SKM-1 (cell line): Measurements from ENCODE around the gene BTBD16.

Source experiments
- DNase-seq: peaks from one replicate; lab custom pipeline; 2025; ENCODE audit not compliant: unreplicated experiment; lab: John Stamatoyannopoulos, UW

BTBD16 gene

GRCh38 chr10:122308417-122309141 is 37.5 kb downstream of the BTBD16 start:
- no peak for DNase-seq

- no peak for DNase-seq
Observed at GRCh38 chr10:122310311-122311050, 39.4 kb downstream of the BTBD16 start.

GRCh38 chr10:122311051-122311410 is 39.9 kb downstream of the BTBD16 start:
- no peak for DNase-seq

GRCh38 chr10:122311716-122312115 is 40.6 kb downstream of the BTBD16 start:
- DNase-seq, result no peak

GRCh38 chr10:122316224-122316884 is 45.3 kb downstream of the BTBD16 start:
- DNase-seq, result no peak

- no peak for DNase-seq
Observed at GRCh38 chr10:122321960-122322359, 50.9 kb downstream of the BTBD16 start.

- no peak for DNase-seq
Observed at GRCh38 chr10:122323189-122323588, 52.1 kb downstream of the BTBD16 start.

- DNase-seq, result no peak
Observed at GRCh38 chr10:122323941-122324675, 53.0 kb downstream of the BTBD16 start.

GRCh38 chr10:122325235-122325634 is 54.1 kb downstream of the BTBD16 start:
- DNase-seq, result no peak

- no peak for DNase-seq
Observed at GRCh38 chr10:122326385-122326784, 55.3 kb downstream of the BTBD16 start.

GRCh38 chr10:122326806-122327205 is 55.7 kb downstream of the BTBD16 start:
- no peak for DNase-seq

- DNase-seq, result no peak
Observed at GRCh38 chr10:122327237-122328206, 56.4 kb downstream of the BTBD16 start.

GRCh38 chr10:122328676-122329075 is 57.6 kb downstream of the BTBD16 start:
- no peak for DNase-seq

GRCh38 chr10:122329416-122329815 is 58.3 kb downstream of the BTBD16 start:
- no peak for DNase-seq

- no peak for DNase-seq
Observed at GRCh38 chr10:122331100-122331499, 60.0 kb downstream of the BTBD16 start.

- DNase-seq, result no peak
Observed at GRCh38 chr10:122331615-122332446, 60.7 kb downstream of the BTBD16 start.

- no peak for DNase-seq
Observed at GRCh38 chr10:122333037-122333436, 61.9 kb downstream of the BTBD16 start.

- DNase-seq, result no peak
Observed at GRCh38 chr10:122336332-122336731, 65.2 kb downstream of the BTBD16 start.

GRCh38 chr10:122336961-122337360 is 65.9 kb downstream of the BTBD16 start:
- DNase-seq, result no peak
